ENCODE measurements around the gene ZDHHC3. TPM values are rescaled to one million over a fixed set of nuclear protein-coding genes. Genes with fewer than 3 reads are reported as not detected.

ZDHHC3 gene
- total RNA-seq, 1 experiment from 2014 or later = 49.5 TPM

DNA sequence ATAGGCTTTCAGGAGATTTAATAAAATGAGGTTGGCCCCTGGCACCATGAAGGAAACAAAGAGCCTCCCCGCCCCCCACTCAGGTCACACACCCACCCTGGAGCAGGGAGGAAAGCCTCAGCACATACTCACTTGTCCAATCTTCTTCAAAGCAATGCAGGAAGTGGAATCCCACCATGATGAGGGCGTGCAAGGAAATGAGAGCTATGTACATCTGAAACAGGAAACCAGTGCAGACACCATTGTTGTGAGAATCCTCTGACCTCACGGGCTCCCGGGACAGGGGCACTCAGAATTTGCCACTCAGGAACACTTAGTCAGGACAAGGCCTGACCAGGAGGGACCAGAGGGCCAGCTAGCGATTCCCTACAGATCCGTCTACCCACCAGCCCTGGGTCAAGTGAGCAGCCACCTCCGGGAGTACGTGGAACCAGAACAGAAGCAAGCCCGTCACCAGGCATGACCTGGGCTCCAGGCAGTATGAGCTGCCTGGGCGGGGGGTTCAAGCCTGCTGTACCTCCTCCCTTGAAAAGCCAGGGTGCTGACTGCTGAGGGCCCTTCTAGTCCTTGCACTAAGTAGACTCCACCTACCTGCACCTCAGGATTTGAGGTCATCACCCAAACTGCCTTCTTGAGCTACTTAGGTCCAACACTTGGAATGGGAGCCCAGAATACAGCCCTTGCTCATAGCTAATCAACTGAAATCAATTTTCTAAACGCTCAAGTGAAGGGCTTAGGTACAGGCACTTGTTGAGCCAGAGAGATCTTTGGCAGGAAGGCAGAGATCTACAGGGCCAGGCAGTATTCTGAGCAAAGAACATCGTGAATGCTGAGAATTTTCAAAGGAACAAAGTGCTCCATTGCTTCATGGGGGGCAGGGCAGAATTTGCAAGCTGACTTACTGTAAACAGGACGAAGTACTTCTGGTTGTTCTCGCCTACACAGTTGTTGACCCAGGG lies 42.7 kb downstream of the ZDHHC3 start:
- TF ChIP-seq SIN3A (IDR thresholded peaks at IDR 0.05; ENCODE audit: borderline replicate concordance, insufficient read depth, low read depth, low read length) = no peak
- TF ChIP-seq, protein P1, sequence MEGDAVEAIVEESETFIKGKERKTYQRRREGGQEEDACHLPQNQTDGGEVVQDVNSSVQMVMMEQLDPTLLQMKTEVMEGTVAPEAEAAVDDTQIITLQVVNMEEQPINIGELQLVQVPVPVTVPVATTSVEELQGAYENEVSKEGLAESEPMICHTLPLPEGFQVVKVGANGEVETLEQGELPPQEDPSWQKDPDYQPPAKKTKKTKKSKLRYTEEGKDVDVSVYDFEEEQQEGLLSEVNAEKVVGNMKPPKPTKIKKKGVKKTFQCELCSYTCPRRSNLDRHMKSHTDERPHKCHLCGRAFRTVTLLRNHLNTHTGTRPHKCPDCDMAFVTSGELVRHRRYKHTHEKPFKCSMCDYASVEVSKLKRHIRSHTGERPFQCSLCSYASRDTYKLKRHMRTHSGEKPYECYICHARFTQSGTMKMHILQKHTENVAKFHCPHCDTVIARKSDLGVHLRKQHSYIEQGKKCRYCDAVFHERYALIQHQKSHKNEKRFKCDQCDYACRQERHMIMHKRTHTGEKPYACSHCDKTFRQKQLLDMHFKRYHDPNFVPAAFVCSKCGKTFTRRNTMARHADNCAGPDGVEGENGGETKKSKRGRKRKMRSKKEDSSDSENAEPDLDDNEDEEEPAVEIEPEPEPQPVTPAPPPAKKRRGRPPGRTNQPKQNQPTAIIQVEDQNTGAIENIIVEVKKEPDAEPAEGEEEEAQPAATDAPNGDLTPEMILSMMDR (IDR thresholded peaks at IDR 0.05) = no peak
- TF ChIP-seq, protein P2, sequence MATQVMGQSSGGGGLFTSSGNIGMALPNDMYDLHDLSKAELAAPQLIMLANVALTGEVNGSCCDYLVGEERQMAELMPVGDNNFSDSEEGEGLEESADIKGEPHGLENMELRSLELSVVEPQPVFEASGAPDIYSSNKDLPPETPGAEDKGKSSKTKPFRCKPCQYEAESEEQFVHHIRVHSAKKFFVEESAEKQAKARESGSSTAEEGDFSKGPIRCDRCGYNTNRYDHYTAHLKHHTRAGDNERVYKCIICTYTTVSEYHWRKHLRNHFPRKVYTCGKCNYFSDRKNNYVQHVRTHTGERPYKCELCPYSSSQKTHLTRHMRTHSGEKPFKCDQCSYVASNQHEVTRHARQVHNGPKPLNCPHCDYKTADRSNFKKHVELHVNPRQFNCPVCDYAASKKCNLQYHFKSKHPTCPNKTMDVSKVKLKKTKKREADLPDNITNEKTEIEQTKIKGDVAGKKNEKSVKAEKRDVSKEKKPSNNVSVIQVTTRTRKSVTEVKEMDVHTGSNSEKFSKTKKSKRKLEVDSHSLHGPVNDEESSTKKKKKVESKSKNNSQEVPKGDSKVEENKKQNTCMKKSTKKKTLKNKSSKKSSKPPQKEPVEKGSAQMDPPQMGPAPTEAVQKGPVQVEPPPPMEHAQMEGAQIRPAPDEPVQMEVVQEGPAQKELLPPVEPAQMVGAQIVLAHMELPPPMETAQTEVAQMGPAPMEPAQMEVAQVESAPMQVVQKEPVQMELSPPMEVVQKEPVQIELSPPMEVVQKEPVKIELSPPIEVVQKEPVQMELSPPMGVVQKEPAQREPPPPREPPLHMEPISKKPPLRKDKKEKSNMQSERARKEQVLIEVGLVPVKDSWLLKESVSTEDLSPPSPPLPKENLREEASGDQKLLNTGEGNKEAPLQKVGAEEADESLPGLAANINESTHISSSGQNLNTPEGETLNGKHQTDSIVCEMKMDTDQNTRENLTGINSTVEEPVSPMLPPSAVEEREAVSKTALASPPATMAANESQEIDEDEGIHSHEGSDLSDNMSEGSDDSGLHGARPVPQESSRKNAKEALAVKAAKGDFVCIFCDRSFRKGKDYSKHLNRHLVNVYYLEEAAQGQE (IDR thresholded peaks at IDR 0.05; ENCODE audit: insufficient read depth in 1 of 2, low read depth in 2 of 2, low read length in 1 of 2) = no peak
- in situ Hi-C loops (cut with HindIII; ENCODE audit: low pct_unique_long_range_greater_than_20kb, low sequenced_read_pairs) = no loop called here
- Histone ChIP-seq H3K27ac (ENCODE audit: low read length) (no peak overlapping the region), H3K9me3 (ENCODE audit: control insufficient read depth, insufficient read depth, low read depth, low read length) (no peaks in the 10 kb centered on the region), H3K4me3 (ENCODE audit: low read depth in 2 of 2, low read length in 2 of 2) (no peak overlapping the region), H3K36me3 (ENCODE audit: control insufficient read depth, insufficient read depth, low read length) (no peaks in the 10 kb centered on the region), H3K27me3 (ENCODE audit: control insufficient read depth, insufficient read depth, low read length) (no peaks in the 10 kb centered on the region), H3K4me1 (ENCODE audit: control insufficient read depth, insufficient read depth, low read length) (no peaks in the 10 kb centered on the region)
- POLR2A ChIA-PET = no interaction called here
- ATAC-seq = no peak
- no TSS peak for BruUV-seq (replicated peaks)
- no peak for DNase-seq (ENCODE audit: low read depth, low spot score)
- CTCF ChIA-PET = no interaction called here
- intact Hi-C loops (cut with micrococcal nuclease; ENCODE audit: unreplicated experiment) = no loop called here

DNA sequence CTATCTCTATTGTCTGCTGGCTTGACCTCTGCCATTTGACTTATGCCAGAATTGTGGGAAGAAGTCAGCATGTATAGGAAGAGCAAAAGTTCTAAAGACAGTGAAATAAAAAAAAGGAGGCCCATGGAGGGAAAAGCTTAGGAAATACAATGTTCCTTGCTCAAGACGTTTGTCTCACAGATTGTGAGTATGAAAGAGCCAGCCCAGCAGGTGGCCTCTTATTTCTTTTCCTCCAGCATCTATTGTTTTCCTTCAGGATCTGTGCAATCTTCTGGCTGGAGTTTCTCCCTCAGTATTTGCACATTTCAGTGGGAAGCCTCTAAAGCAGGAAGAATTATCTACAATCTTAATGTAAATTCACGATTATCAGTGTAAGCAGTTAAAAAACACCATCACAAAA lies 43.7 kb downstream of the ZDHHC3 start:
- H3K27ac ChIP-seq (ENCODE audit: low read length) = no peak overlapping the region
- intact Hi-C loops (cut with micrococcal nuclease; ENCODE audit: unreplicated experiment) = no loop called here
- H3K9me3 ChIP-seq (ENCODE audit: control insufficient read depth, insufficient read depth, low read depth, low read length) = no peaks in the 10 kb centered on the region
- no peak for ATAC-seq
- no peaks in the 10 kb centered on the region for H3K4me1 ChIP-seq (ENCODE audit: control insufficient read depth, insufficient read depth, low read length)
- ChIA-PET CTCF (no interaction called here), POLR2A (no interaction called here)
- no peak for DNase-seq (ENCODE audit: low read depth, low spot score)
- no peak overlapping the region for H3K4me3 ChIP-seq (ENCODE audit: low read depth in 2 of 2, low read length in 2 of 2)
- no peaks in the 10 kb centered on the region for H3K36me3 ChIP-seq (ENCODE audit: control insufficient read depth, insufficient read depth, low read length)
- TF ChIP-seq POLR2AphosphoS5 (IDR thresholded peaks at IDR 0.05; ENCODE audit: low read depth, low read length) (no peak), TCF7L2 (IDR thresholded peaks at IDR 0.05; ENCODE audit: low read depth, low read length) (no peak), SIN3A (IDR thresholded peaks at IDR 0.05; ENCODE audit: borderline replicate concordance, insufficient read depth, low read depth, low read length) (no peak)
- TF ChIP-seq, protein P1 (IDR thresholded peaks at IDR 0.05) = no peak
- TF ChIP-seq, protein P2 (IDR thresholded peaks at IDR 0.05; ENCODE audit: insufficient read depth in 1 of 2, low read depth in 2 of 2, low read length in 1 of 2) = no peak
- H3K27me3 ChIP-seq (ENCODE audit: control insufficient read depth, insufficient read depth, low read length) = no peaks in the 10 kb centered on the region
- in situ Hi-C loops (cut with HindIII; ENCODE audit: low pct_unique_long_range_greater_than_20kb, low sequenced_read_pairs) = no loop called here
- BruUV-seq (replicated peaks) = no TSS peak
